OCI-LY1 (cell line): ENCODE measurements around the gene ABT1.

ENCODE experiments used
- EZH2 ChIP-seq: fragments of 200-600 bp; sonication (generic), shearing (Covaris generic); IDR thresholded peaks from 2 replicates; pipeline ENCODE4 v1.8.0; 2017; ENCODE audit warnings: borderline replicate concordance, mixed run types, mild to moderate bottlenecking, antibody characterized with exemption, low read length, moderate library complexity, mixed read lengths
- TF ChIP-seq, protein P1 (sequence below): fragments of 200-600 bp; sonication (generic), shearing (Covaris generic); IDR thresholded peaks from 2 replicates; pipeline ENCODE4 v1.5.1; 2017; ENCODE audit warnings: mild to moderate bottlenecking, antibody characterized with exemption, low read length, moderate library complexity, mixed read lengths

DNA sequence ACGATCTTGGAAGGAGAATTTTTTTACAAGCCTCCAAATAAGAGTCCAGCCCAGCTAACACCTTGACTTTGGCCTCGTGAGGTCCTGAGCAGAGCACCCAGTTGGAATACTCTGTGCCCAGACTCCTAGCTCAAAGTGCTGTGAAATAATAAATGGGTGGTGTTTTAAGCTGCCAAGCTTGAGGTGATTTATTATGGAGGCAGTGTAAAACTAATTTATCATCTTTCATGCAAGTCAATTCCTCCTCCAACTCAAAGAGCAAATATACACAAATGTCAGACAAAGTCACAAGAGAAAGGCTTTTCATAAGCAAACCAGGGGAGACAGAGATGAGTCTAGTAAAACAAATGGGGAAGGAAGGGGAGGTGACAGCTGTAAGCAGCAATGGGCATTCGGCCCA lies 12.7 kb downstream of the ABT1 start:
- TF ChIP-seq, protein P1, sequence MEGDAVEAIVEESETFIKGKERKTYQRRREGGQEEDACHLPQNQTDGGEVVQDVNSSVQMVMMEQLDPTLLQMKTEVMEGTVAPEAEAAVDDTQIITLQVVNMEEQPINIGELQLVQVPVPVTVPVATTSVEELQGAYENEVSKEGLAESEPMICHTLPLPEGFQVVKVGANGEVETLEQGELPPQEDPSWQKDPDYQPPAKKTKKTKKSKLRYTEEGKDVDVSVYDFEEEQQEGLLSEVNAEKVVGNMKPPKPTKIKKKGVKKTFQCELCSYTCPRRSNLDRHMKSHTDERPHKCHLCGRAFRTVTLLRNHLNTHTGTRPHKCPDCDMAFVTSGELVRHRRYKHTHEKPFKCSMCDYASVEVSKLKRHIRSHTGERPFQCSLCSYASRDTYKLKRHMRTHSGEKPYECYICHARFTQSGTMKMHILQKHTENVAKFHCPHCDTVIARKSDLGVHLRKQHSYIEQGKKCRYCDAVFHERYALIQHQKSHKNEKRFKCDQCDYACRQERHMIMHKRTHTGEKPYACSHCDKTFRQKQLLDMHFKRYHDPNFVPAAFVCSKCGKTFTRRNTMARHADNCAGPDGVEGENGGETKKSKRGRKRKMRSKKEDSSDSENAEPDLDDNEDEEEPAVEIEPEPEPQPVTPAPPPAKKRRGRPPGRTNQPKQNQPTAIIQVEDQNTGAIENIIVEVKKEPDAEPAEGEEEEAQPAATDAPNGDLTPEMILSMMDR, result no peak
- TF ChIP-seq EZH2, result no peak
